22Rv1 (cell line): ENCODE results near the gene RNF40.

Source experiments
- CTCF ChIP-seq: fragments of 450-650 bp; IDR thresholded peaks from 2 replicates; pipeline ENCODE4 v1.5.1; 2017; ENCODE audit warnings: mild to moderate bottlenecking
- ZFX ChIP-seq: fragments of 450-650 bp; IDR thresholded peaks from 2 replicates; pipeline ENCODE4 v1.6.1; 2017; ENCODE audit warnings: antibody characterized with exemption, borderline replicate concordance

DNA sequence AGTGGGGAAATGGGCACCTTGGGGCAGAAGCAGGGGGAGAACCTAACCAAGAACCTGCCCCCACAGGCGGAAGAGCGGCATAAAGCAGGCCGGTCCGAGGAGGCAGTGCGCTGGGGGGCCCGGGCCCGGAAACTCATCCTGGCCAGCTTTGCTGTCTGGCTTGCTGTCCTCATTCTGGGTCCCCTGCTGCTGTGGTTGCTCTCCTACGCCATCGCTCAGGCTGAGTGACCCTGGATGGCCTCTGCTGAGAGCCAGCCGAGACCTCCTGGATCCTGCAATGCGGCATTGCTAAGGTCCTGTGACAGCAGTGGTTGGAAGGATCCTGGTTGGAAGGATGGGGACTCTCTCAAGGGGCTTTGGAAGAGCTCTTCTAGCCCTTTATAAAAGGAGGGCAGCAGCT is 18.4 kb upstream of the RNF40 start:
- no peak for TF ChIP-seq CTCF
- no peak for TF ChIP-seq ZFX
